Panc1 (cell line): ENCODE results near the gene CFAP69. TPM values are rescaled to one million over a fixed set of nuclear protein-coding genes. Genes with fewer than 3 reads are reported as not detected.

ENCODE experiments used
- ATAC-seq: fragments of 200-7000 bp; cut with Tn5 transposase; 2 replicates; pipeline ENCODE4 v1.9.1; 2020; ENCODE audit warnings: mild to moderate bottlenecking, moderate library complexity
- BruUV-seq: library from RNA; stranded (reverse); fragments of 400-500 nt; replicated peaks from 2 replicates; lab custom pipeline; 2021; lab: Mats Ljungman, UMichigan
- CTCF ChIA-PET: fragments of 300-600 bp; sonication (Branson Sonifier 250); formaldehyde crosslinking; loops from one replicate; lab custom pipeline; 2022; ENCODE audit warnings: antibody characterized with exemption; lab: Charles Lee
- POLR2A ChIA-PET: fragments of 300-600 bp; sonication (Branson Sonifier 250); formaldehyde crosslinking; loops from one replicate; lab custom pipeline; 2022; ENCODE audit warnings: antibody characterized with exemption; lab: Charles Lee
- DNase-seq: peaks from one replicate; pipeline ENCODE4 v3.0.0-alpha.2; 2010; ENCODE audit warnings: low read depth, low spot score
- H3K27ac ChIP-seq: 2 replicates; pipeline ENCODE4 v1.5.1; 2011; ENCODE audit warnings: mild to moderate bottlenecking, low read length, inconsistent platforms
- H3K27me3 ChIP-seq: fragments of 200-500 bp; sonication (Bioruptor generic); 2 replicates; pipeline ENCODE4 v1.6.0; 2014; ENCODE audit warnings: low read length, inconsistent platforms; ENCODE audit not compliant: control insufficient read depth, insufficient read depth
- H3K36me3 ChIP-seq: fragments of 200-500 bp; sonication (Bioruptor generic); 2 replicates; pipeline ENCODE4 v1.5.1; 2014; ENCODE audit warnings: inconsistent platforms, mild to moderate bottlenecking, low read length, moderate library complexity; ENCODE audit not compliant: control insufficient read depth, insufficient read depth
- H3K4me1 ChIP-seq: 2 replicates; pipeline ENCODE4 v1.5.1; 2011; ENCODE audit warnings: inconsistent platforms, mild to moderate bottlenecking, low read length, moderate library complexity; ENCODE audit not compliant: control insufficient read depth, insufficient read depth
- H3K4me3 ChIP-seq, 2 experiments: 2 replicates each; pipeline ENCODE4 v1.5.1; 2011 to 2012; ENCODE audit warnings: low read depth in 2 of 2, low read length in 2 of 2, mild to moderate bottlenecking in 2 of 2, inconsistent platforms in 1 of 2, moderate library complexity in 1 of 2
- H3K9me3 ChIP-seq: fragments of 200-500 bp; sonication (Bioruptor generic); 2 replicates; pipeline ENCODE4 v1.5.1; 2014; ENCODE audit warnings: low read depth, mild to moderate bottlenecking, inconsistent platforms, low read length, moderate library complexity; ENCODE audit not compliant: control insufficient read depth, insufficient read depth
- POLR2AphosphoS5 ChIP-seq: IDR thresholded peaks from 2 replicates; pipeline ENCODE4 v1.6.1; 2012; ENCODE audit warnings: mild to moderate bottlenecking, low read depth, low read length, moderate library complexity
- REST ChIP-seq, 2 experiments: IDR thresholded peaks; 2 replicates each; pipeline ENCODE4 v1.6.1; 2011 to 2012; ENCODE audit warnings: low read depth in 2 of 2, control low read depth in 1 of 2, low read length in 1 of 2, mild to moderate bottlenecking in 1 of 2, moderate library complexity in 1 of 2; ENCODE audit not compliant: insufficient read depth in 1 of 2
- SIN3A ChIP-seq: IDR thresholded peaks from 2 replicates; pipeline ENCODE4 v1.6.1; 2012; ENCODE audit warnings: low read depth, mild to moderate bottlenecking, low read length, moderate library complexity, borderline replicate concordance; ENCODE audit not compliant: insufficient read depth
- TCF7L2 ChIP-seq: IDR thresholded peaks from 2 replicates; pipeline ENCODE4 v1.6.1; 2011; ENCODE audit warnings: mild to moderate bottlenecking, low read depth, low read length, inconsistent platforms
- in situ Hi-C: cut with HindIII; loops from 2 replicates; pipeline ENCODE4 v1.10.0; 2016; ENCODE audit warnings: low sequenced_read_pairs, low pct_unique_long_range_greater_than_20kb
- intact Hi-C: fragments of 100-400 bp; cut with micrococcal nuclease; formaldehyde crosslinking; loops from one replicate; pipeline ENCODE4 v1.10.0; 2022; ENCODE audit not compliant: unreplicated experiment
- total RNA-seq: library from RNA; stranded (reverse); gene quantifications from one replicate; pipeline ENCODE4 v1.2.1, GENCODE V29; 2021; ENCODE audit not compliant: unreplicated experiment
- TF ChIP-seq, protein P1 (sequence below): fragments of 450-650 bp; IDR thresholded peaks from 2 replicates; pipeline ENCODE4 v1.5.1; 2017; ENCODE audit warnings: mild to moderate bottlenecking

Gene CFAP69
- total RNA-seq, 1 experiment from 2014 or later, result 0.51 TPM

- no peaks in the 10 kb centered on the region for H3K36me3 ChIP-seq
- BruUV-seq, result no TSS peak
- no peak overlapping the region for H3K27ac ChIP-seq
- ChIA-PET CTCF (no interaction called here), POLR2A (no interaction called here)
- ATAC-seq (no peak), DNase-seq (no peak)
- in situ Hi-C loops, result no loop called here
- intact Hi-C loops, result no loop called here
- no peak for TF ChIP-seq POLR2AphosphoS5
- TF ChIP-seq, protein P1, sequence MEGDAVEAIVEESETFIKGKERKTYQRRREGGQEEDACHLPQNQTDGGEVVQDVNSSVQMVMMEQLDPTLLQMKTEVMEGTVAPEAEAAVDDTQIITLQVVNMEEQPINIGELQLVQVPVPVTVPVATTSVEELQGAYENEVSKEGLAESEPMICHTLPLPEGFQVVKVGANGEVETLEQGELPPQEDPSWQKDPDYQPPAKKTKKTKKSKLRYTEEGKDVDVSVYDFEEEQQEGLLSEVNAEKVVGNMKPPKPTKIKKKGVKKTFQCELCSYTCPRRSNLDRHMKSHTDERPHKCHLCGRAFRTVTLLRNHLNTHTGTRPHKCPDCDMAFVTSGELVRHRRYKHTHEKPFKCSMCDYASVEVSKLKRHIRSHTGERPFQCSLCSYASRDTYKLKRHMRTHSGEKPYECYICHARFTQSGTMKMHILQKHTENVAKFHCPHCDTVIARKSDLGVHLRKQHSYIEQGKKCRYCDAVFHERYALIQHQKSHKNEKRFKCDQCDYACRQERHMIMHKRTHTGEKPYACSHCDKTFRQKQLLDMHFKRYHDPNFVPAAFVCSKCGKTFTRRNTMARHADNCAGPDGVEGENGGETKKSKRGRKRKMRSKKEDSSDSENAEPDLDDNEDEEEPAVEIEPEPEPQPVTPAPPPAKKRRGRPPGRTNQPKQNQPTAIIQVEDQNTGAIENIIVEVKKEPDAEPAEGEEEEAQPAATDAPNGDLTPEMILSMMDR, result no peak
- TF ChIP-seq SIN3A, result no peak
- no peak for TF ChIP-seq REST (IDR thresholded peaks at IDR 0.05; ENCODE audit: insufficient read depth in 1 of 2, low read depth in 2 of 2, low read length in 1 of 2)
- TF ChIP-seq TCF7L2, result no peak
- H3K4me3 ChIP-seq, result no peak overlapping the region
- no peaks in the 10 kb centered on the region for H3K9me3 ChIP-seq
- H3K4me1 ChIP-seq, result no peaks in the 10 kb centered on the region
- peaks cover 3% of the 10 kb centered on the region; the same call in 1 of the 2 replicates for H3K27me3 ChIP-seq
Observed at GRCh38 chr7:90337106-90337505, 92.1 kb downstream of the CFAP69 start.

GRCh38 chr7:90345016-90345415 lies 100.0 kb downstream of the CFAP69 start:
- intact Hi-C loops (no loop called here), in situ Hi-C loops (no loop called here)
- Histone ChIP-seq H3K27me3 (no peaks in the 10 kb centered on the region), H3K9me3 (no peaks in the 10 kb centered on the region), H3K4me3 (no peak overlapping the region; a peak in 2 of 4 replicates), H3K27ac (no peak overlapping the region), H3K4me1 (peaks cover 3% of the 10 kb centered on the region; the same call in 1 of the 2 replicates), H3K36me3 (peaks cover 5% of the 10 kb centered on the region; the same call in 1 of the 2 replicates)
- DNase-seq, result no peak
- POLR2A ChIA-PET, result no interaction called here
- no peak for ATAC-seq
- BruUV-seq, result no TSS peak
- CTCF ChIA-PET, result no interaction called here
- TF ChIP-seq SIN3A (no peak), REST (IDR thresholded peaks at IDR 0.05; ENCODE audit: insufficient read depth in 1 of 2, low read depth in 2 of 2, low read length in 1 of 2) (no peak), TCF7L2 (no peak), POLR2AphosphoS5 (no peak)
- TF ChIP-seq, protein P1, result no peak
